ENCODE data around the gene SUCNR1.
"Not testable (repeated sequence)": the region's sequence is repeated elsewhere in the genome, so short reads cannot be mapped to it uniquely, and the experiment has no call there.

- not testable (repeated sequence) for TF ChIP-seq PATZ1 (CRISPR knock-in tag; IDR thresholded peaks at IDR 0.05; ENCODE audit: borderline replicate concordance); ZFP3 (CRISPR knock-in tag; IDR thresholded peaks at IDR 0.05); ZFP30 (CRISPR knock-in tag; IDR thresholded peaks at IDR 0.05); RARB (CRISPR knock-in tag; IDR thresholded peaks at IDR 0.05); ISL1 (CRISPR knock-in tag; IDR thresholded peaks at IDR 0.05); TSHZ2 (CRISPR knock-in tag; IDR thresholded peaks at IDR 0.05); PPARA (CRISPR knock-in tag; IDR thresholded peaks at IDR 0.05; ENCODE audit: borderline replicate concordance); GLIS3 (CRISPR knock-in tag; IDR thresholded peaks at IDR 0.05)
These were observed 54.6 kb downstream of the SUCNR1 start for GRCh38 chr3:151927915-151928525.
